Loucy (cell line): Measurements from ENCODE around the gene EIF5A.

ENCODE experiments used
- H2AFZ ChIP-seq: fragments of 200-600 bp; sonication (generic); 2 replicates; pipeline ENCODE4 v1.6.0; 2016; ENCODE audit warnings: antibody characterized with exemption, mild to moderate bottlenecking, low read length, moderate library complexity
- H3F3A ChIP-seq: fragments of 200-600 bp; 2 replicates; pipeline ENCODE4 v1.6.0; 2016; ENCODE audit warnings: antibody characterized with exemption, low read depth, mild to moderate bottlenecking
- H3K27me3 ChIP-seq: fragments of 200-600 bp; sonication (generic); 2 replicates; pipeline ENCODE4 v1.6.1; 2014; ENCODE audit warnings: low read length, mild to moderate bottlenecking; ENCODE audit not compliant: insufficient read depth, poor library complexity, severe bottlenecking
- H3K36me3 ChIP-seq: fragments of 200-600 bp; sonication (generic); 2 replicates; pipeline ENCODE4 v1.6.1; 2016; ENCODE audit warnings: low read length; ENCODE audit not compliant: insufficient read depth
- H3K4me1 ChIP-seq: fragments of 200-600 bp; sonication (generic); 2 replicates; pipeline ENCODE4 v1.5.1; 2014; ENCODE audit warnings: low read length, mild to moderate bottlenecking; ENCODE audit not compliant: insufficient read depth, poor library complexity, severe bottlenecking
- H3K4me2 ChIP-seq: fragments of 200-600 bp; sonication (generic); 2 replicates; pipeline ENCODE4 v1.6.0; 2014; ENCODE audit warnings: antibody characterized with exemption, low read length, low read depth, mild to moderate bottlenecking; ENCODE audit not compliant: poor library complexity, severe bottlenecking
- H3K4me3 ChIP-seq: fragments of 200-600 bp; sonication (generic); 2 replicates; pipeline ENCODE4 v1.5.1; 2014; ENCODE audit warnings: low read length, mild to moderate bottlenecking, mixed read lengths; ENCODE audit not compliant: poor library complexity, severe bottlenecking
- H3K79me2 ChIP-seq: fragments of 200-600 bp; sonication (generic); 2 replicates; pipeline ENCODE4 v1.6.1; 2014; ENCODE audit warnings: low read length; ENCODE audit not compliant: insufficient read depth
- H3K9ac ChIP-seq: fragments of 200-600 bp; sonication (generic); 2 replicates; pipeline ENCODE4 v1.6.0; 2014; ENCODE audit warnings: mild to moderate bottlenecking, low read depth, low read length, moderate library complexity; ENCODE audit not compliant: poor library complexity, severe bottlenecking
- H3K9me2 ChIP-seq: fragments of 200-600 bp; sonication (generic); replicated peaks from 2 replicates; pipeline ENCODE4 v1.6.1; 2016; ENCODE audit warnings: low read depth, low read length, mixed read lengths
- H3K9me3 ChIP-seq: fragments of 200-600 bp; sonication (generic); 2 replicates; pipeline ENCODE4 v1.6.1; 2014; ENCODE audit warnings: mild to moderate bottlenecking, antibody characterized with exemption, low read length, low read depth; ENCODE audit not compliant: insufficient read depth
- H4K20me1 ChIP-seq: fragments of 200-600 bp; sonication (generic); 2 replicates; pipeline ENCODE4 v1.6.0; 2014; ENCODE audit warnings: antibody characterized with exemption, low read length, mild to moderate bottlenecking; ENCODE audit not compliant: insufficient read depth, poor library complexity, severe bottlenecking
- CTCF ChIP-seq: fragments of 200-600 bp; sonication (generic); conservative IDR thresholded peaks from 2 replicates; pipeline ENCODE4 v1.5.1; 2014; ENCODE audit warnings: mild to moderate bottlenecking, antibody characterized with exemption, low read length
- EZH2phosphoT487 ChIP-seq: fragments of 200-600 bp; IDR thresholded peaks from 2 replicates; pipeline ENCODE4 v1.6.1; 2018; ENCODE audit warnings: antibody characterized with exemption, mild to moderate bottlenecking, moderate library complexity, borderline replicate concordance

EIF5A gene

GRCh38 chr17:7346761-7347614 is 39.6 kb downstream of the EIF5A start:
- Histone ChIP-seq H3F3A (no peaks in the 10 kb centered on the region), H3K9me3 (no peaks in the 10 kb centered on the region), H3K4me2 (no peak overlapping the region), H3K9ac (no peak overlapping the region), H3K36me3 (peaks cover 34% of the 10 kb centered on the region; the same call in 1 of the 2 replicates), H2AFZ (no peak overlapping the region), H4K20me1 (peaks cover 17% of the 10 kb centered on the region), H3K79me2 (peaks cover 3% of the 10 kb centered on the region; the same call in 1 of the 2 replicates), H3K9me2 (no peaks in the 10 kb centered on the region), H3K4me1 (no peaks in the 10 kb centered on the region), H3K4me3 (no peak overlapping the region), H3K27me3 (no peaks in the 10 kb centered on the region)
- TF ChIP-seq CTCF (no peak), EZH2phosphoT487 (no peak)

DNA sequence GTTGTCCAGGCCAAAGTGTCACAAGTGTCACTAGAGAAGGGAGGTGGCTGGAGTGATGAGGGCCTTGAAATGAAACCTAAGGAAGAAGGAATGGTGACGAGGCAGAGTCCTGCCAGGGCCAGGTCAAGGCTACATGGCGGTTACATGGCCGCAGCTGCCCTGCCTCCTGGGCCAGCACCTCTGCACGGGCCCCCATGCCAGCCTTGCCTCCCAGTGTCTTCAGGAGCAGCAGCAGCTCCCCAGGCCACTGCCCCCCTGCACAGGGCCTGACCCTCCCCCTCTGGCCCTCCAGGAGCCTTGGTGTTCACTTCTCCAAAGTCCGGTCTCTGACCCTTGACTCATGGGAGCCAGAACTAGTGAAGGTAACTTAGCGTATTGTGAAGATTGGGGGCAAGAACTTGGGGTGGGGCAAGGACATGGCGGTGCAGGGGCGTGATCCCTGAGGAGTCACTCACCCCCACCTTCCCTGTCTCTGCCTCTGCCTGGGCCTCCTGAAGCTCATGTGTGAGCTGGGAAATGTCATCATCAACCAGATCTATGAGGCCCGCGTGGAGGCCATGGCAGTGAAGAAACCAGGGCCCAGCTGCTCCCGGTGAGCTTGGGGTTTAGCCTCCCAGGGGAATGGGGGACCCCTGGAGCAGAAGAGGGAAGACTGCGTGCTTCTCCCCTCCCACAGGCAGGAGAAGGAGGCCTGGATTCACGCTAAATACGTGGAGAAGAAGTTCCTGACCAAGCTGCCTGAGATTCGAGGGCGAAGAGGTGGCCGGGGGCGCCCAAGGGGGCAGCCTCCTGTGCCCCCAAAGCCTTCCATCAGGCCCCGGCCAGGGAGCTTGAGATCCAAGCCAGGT is 40.4 kb downstream of the EIF5A start:
- no peak overlapping the region for H3K4me3 ChIP-seq
- no peaks in the 10 kb centered on the region for H3F3A ChIP-seq
- H3K4me2 ChIP-seq = no peak overlapping the region
- no peaks in the 10 kb centered on the region for H3K9me2 ChIP-seq
- peaks cover 33% of the 10 kb centered on the region; the same call in 1 of the 2 replicates for H3K36me3 ChIP-seq
- no peaks in the 10 kb centered on the region for H3K79me2 ChIP-seq
- no peaks in the 10 kb centered on the region for H3K27me3 ChIP-seq
- no peaks in the 10 kb centered on the region for H3K9me3 ChIP-seq
- H3K4me1 ChIP-seq = no peaks in the 10 kb centered on the region
- no peak for TF ChIP-seq CTCF
- H4K20me1 ChIP-seq = peaks cover 17% of the 10 kb centered on the region
- no peak overlapping the region for H2AFZ ChIP-seq
- H3K9ac ChIP-seq = no peak overlapping the region

- no peaks in the 10 kb centered on the region for H3F3A ChIP-seq
- no peak overlapping the region for H3K4me2 ChIP-seq
- no peak overlapping the region for H2AFZ ChIP-seq
- no peak overlapping the region for H3K9ac ChIP-seq
- peaks cover 17% of the 10 kb centered on the region for H4K20me1 ChIP-seq
- no peaks in the 10 kb centered on the region for H3K27me3 ChIP-seq
- no peaks in the 10 kb centered on the region for H3K9me3 ChIP-seq
- TF ChIP-seq CTCF (no peak), EZH2phosphoT487 (no peak)
- H3K4me1 ChIP-seq = no peaks in the 10 kb centered on the region
- H3K9me2 ChIP-seq = no peaks in the 10 kb centered on the region
- no peaks in the 10 kb centered on the region for H3K79me2 ChIP-seq
- H3K36me3 ChIP-seq = peaks cover 29% of the 10 kb centered on the region; the same call in 1 of the 2 replicates
- no peak overlapping the region for H3K4me3 ChIP-seq
Observed at GRCh38 chr17:7348478-7349242, 41.2 kb downstream of the EIF5A start.
